ENCODE measurements around the gene TGFBR2. TPM values are rescaled to one million over a fixed set of nuclear protein-coding genes. Genes with fewer than 3 reads are reported as not detected.

TGFBR2 gene
- total RNA-seq, 4 donors from 2014 or later, result 120 to 418 (median 218) TPM

DNA sequence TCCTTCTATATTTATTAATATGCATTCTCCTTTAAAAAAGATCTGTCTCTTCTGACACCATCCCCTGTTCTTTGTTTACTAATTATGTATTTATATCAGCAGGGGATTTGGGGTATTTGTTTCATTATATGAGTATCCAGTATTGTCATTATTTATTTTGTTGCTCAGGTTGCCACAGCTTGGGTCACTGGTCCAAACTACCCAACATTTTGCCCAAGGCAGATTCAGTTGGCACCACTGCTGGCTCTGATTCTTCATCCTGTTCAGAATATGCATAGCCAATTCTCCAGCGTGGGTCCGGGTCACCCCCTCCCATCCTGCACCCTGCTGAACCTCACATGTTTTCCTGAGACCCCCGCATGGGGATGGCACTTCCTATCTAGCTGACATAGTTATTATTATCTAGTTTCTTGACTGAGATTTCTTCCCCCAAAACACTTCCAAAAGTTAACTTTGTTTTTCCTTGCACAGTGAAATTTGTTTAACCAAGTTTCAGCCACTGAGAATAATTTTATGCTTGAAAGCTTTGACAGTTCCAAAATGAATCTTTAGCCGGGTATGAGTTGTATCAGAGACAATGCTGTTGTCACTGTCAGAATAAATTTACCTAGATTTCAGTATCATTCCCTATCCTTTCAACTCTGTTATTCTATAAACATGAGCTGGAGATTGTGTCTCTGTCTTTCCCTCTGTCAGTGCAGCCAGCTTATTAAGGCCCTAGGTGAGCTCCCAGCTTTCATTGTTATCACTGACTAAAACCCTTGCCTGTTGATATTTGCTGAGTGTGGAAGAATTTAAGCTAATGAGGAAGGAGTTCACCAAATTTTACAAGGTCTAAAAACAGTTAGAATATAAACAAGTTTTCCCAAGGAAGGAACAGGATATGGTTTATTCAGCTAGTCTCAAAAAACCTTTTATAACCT lies 70.3 kb downstream of the TGFBR2 start:
- H3K9me3 ChIP-seq, result no peaks in the 10 kb centered on the region
- H3K27ac ChIP-seq, result no peak overlapping the region
- DNase-seq, result no peak
- 83 to 90% methylated on average over 4 of the region's 4 CpGs for WGBS, 2 donors
- no peaks in the 10 kb centered on the region for H3K27me3 ChIP-seq
- H3K4me1 ChIP-seq, result peaks cover 12 to 30% of the 10 kb centered on the region in 2 donors
- intact Hi-C loops (cut with DNase I), result no loop called here
- peaks cover 28 to 31% of the 10 kb centered on the region in 2 donors for H3K36me3 ChIP-seq
- no peak overlapping the region for H3K4me3 ChIP-seq (replicated peaks in 1 of 3)
- TF ChIP-seq POLR2A (IDR thresholded peaks at IDR 0.05), result no peak
- TF ChIP-seq, protein P1, sequence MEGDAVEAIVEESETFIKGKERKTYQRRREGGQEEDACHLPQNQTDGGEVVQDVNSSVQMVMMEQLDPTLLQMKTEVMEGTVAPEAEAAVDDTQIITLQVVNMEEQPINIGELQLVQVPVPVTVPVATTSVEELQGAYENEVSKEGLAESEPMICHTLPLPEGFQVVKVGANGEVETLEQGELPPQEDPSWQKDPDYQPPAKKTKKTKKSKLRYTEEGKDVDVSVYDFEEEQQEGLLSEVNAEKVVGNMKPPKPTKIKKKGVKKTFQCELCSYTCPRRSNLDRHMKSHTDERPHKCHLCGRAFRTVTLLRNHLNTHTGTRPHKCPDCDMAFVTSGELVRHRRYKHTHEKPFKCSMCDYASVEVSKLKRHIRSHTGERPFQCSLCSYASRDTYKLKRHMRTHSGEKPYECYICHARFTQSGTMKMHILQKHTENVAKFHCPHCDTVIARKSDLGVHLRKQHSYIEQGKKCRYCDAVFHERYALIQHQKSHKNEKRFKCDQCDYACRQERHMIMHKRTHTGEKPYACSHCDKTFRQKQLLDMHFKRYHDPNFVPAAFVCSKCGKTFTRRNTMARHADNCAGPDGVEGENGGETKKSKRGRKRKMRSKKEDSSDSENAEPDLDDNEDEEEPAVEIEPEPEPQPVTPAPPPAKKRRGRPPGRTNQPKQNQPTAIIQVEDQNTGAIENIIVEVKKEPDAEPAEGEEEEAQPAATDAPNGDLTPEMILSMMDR (IDR thresholded peaks at IDR 0.05), result no peak

DNA sequence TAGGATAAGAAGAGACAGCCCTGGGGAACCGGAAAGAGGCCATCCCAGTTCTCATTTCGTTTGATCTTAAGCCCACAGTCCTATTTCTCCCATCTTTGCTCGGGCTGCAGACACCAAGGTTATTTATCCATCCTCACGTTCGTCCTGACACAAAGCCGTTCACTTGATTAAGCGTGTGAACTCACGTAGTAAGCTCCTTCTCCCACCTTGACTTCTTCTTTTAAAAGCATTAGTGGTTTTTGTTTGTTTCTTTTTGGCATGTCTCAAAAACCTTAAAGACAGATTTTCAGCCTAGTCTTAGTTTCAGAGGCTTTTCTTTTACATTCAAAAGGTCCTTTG lies 70.9 kb downstream of the TGFBR2 start:
- Histone ChIP-seq H3K4me3 (replicated peaks in 1 of 3) (no peak overlapping the region), H3K9me3 (no peaks in the 10 kb centered on the region), H3K4me1 (peaks cover 19 to 36% of the 10 kb centered on the region in 2 donors), H3K36me3 (peaks cover 22 to 25% of the 10 kb centered on the region in 2 donors), H3K27me3 (no peaks in the 10 kb centered on the region), H3K27ac (no peak overlapping the region)
- WGBS, 2 donors, result 84 to 90% methylated on average over 8 of the region's 8 CpGs
- DNase-seq, result no peak
- intact Hi-C loops (cut with DNase I), result no loop called here
- TF ChIP-seq, protein P1 (IDR thresholded peaks at IDR 0.05), result no peak
- no peak for TF ChIP-seq POLR2A (IDR thresholded peaks at IDR 0.05)

DNA sequence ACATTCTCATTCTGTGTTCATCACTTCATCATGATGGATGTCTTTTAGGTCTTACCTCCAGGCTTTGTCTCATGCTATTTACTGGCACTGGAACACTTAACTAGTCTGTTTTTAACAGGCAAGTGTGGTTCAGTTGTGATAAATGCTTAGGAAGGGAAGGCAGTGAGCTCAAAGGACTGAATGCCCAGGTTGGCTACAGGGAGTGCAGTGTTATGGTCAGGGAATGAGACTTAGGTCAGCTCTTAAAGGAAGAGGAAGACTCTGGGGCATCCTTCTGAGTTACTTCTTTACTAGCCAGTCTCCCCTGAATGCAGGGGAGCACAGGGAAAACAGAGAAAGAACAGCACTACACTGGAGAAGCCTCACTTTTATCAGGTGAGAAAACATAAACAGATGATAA lies 72.6 kb downstream of the TGFBR2 start:
- Histone ChIP-seq H3K27ac (peak overlapping the region in 1 of 3 donors; percentile 23), H3K4me1 (peaks cover 26 to 44% of the 10 kb centered on the region in 2 donors), H3K9me3 (no peaks in the 10 kb centered on the region), H3K36me3 (peaks cover 16 to 19% of the 10 kb centered on the region in 2 donors), H3K4me3 (replicated peaks in 1 of 3) (no peak overlapping the region), H3K27me3 (no peaks in the 10 kb centered on the region)
- intact Hi-C loops (cut with DNase I), result no loop called here
- TF ChIP-seq, protein P1 (IDR thresholded peaks at IDR 0.05), result no peak
- no peak for TF ChIP-seq POLR2A (IDR thresholded peaks at IDR 0.05)
- DNase-seq, result no peak

DNA sequence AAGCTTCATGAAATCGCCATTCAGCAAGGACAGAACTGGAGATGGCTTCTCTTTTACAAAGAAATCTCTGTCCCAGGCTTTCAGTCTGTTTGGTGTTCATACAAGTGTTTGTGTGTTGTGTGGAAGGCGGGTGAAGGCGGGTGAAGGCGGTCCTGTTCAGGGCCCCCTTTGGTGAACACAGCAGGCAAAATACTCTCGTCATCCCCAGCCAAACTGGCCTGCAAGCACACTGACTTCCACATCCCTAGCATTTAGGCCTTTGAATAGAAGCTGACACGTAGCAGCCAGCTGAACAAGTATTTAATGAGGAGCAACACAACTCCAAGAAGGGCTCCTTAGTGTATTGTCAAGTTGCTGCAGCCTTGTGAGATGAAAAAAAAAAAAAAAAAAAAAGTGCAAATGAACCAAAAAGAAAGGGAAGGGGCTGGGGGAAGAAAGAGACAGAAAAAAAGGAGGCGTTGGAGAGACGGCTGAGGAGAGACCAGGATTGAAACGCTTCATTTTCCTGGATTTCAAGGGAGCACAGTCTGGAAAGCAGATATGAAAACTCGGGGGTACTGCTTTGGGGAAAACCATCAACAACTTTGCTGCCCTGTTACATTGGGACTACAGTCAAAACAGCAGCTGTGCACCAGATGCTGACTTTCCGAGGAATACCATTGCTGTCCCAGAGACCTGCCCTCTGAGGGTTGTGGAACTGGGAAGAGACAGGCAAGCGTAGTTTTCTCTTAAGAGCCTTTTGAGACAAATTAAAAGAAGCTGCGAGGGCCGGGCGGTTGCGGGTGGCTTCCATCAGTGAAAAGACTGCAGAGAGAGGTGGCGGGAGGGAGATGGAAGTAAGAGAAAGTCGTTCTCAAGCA lies 74.6 kb downstream of the TGFBR2 start:
- H3K27ac ChIP-seq, result peak overlapping the region in 2 of 3 donors; percentile 43 to 63
- H3K4me3 ChIP-seq (replicated peaks in 1 of 3), result no peak overlapping the region
- no peaks in the 10 kb centered on the region for H3K9me3 ChIP-seq
- TF ChIP-seq, protein P1 (IDR thresholded peaks at IDR 0.05), result no peak
- TF ChIP-seq POLR2A (IDR thresholded peaks at IDR 0.05), result no peak
- intact Hi-C loops (cut with DNase I), result loop anchor here (10.0 kb wide), 1 partner anchor 76 kb away; the partner anchor contains the start of gene TGFBR2
- peaks cover 26 to 57% of the 10 kb centered on the region in 2 donors for H3K4me1 ChIP-seq
- H3K36me3 ChIP-seq, result peaks cover 8 to 11% of the 10 kb centered on the region in 2 donors
- no peak for DNase-seq
- no peaks in the 10 kb centered on the region for H3K27me3 ChIP-seq
- WGBS, 2 donors, result 79 to 85% methylated on average over 18 of the region's 18 CpGs
